GM12891 (cell line): Measurements from ENCODE around the gene B3GLCT.
"Not testable (repeated sequence)": the region's sequence is repeated elsewhere in the genome, so short reads cannot be mapped to it uniquely, and the experiment has no call there.

Experiments used
- DNase-seq: peaks from one replicate; pipeline ENCODE4 v3.0.0; 2011; ENCODE audit warnings: low spot score; ENCODE audit not compliant: insufficient read length
- FAIRE-seq: peaks from 2 replicates; lab custom pipeline; 2011; peaks lifted over from hg19 to GRCh38; lab: Jason Lieb, UNC
- PAX5 ChIP-seq: IDR thresholded peaks from 2 replicates; pipeline ENCODE4 v1.6.1; 2011; ENCODE audit warnings: low read length, moderate library complexity, mild to moderate bottlenecking; ENCODE audit not compliant: insufficient read depth, severe bottlenecking
- POLR2A ChIP-seq: IDR thresholded peaks from 2 replicates; pipeline ENCODE4 v1.6.1; 2011; ENCODE audit warnings: low read depth, low read length, control low read depth
- POLR2AphosphoS5 ChIP-seq: IDR thresholded peaks from 2 replicates; pipeline ENCODE4 v1.6.1; 2011; ENCODE audit warnings: low read depth, low read length, control low read depth
- POU2F2 ChIP-seq: IDR thresholded peaks from 2 replicates; pipeline ENCODE4 v1.6.1; 2011; ENCODE audit warnings: low read depth, mild to moderate bottlenecking, control low read depth, low read length, moderate library complexity
- SPI1 ChIP-seq: IDR thresholded peaks from 2 replicates; pipeline ENCODE4 v1.6.1; 2011; ENCODE audit warnings: low read depth, low read length, control low read depth
- TAF1 ChIP-seq: IDR thresholded peaks from 2 replicates; pipeline ENCODE4 v1.6.1; 2011; ENCODE audit warnings: low read depth, low read length, control low read depth

The B3GLCT gene

DNA sequence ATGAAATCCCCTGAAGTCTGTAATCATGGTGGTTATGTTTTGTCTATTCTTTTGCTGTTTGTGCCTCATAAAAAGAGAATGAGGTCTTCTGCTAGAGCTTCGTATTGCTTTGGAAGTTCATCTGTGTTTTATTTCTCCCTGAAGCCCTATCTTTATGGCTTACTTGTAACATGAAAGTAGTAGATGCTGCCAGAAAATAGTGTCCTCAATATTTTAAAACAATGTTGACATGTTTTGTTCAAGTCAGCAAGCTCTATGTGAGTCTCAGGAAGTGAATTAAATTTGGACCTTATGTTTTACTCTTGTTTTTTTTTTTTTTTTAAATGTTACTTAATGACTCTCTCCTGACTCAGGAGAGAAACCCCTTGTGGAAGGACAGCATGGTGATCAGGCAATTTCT, 130.5 kb downstream of the B3GLCT start:
- DNase-seq (no peak), FAIRE-seq (no peak)
- TF ChIP-seq POLR2AphosphoS5 (no peak), POU2F2 (no peak), SPI1 (no peak), TAF1 (no peak), PAX5 (no peak), POLR2A (no peak)

DNA sequence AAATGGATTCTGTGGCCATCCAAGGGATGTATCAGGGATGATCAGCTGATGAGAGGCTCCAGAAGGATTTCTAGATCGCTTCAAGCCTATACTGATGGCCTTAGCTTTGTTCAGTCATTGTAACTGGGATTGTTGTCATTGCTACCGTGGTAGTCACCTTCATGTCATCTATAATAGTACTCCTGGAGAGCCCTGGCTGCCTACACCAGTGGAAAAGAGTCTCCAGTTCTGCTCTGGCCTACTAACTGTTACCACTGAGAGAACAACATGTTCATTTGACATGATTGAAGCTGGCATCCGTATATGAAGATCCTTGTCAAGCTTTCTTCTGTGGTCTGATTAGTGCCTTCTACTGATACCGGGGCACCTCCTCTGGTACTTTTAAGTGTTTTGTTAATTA, 131.3 kb downstream of the B3GLCT start:
- FAIRE-seq = no peak

GRCh38 chr13:31334547-31334946, 134.8 kb downstream of the B3GLCT start:
- TF ChIP-seq POU2F2 (no peak), PAX5 (no peak), TAF1 (no peak), SPI1 (no peak), POLR2AphosphoS5 (no peak), POLR2A (no peak)
- DNase-seq (no peak), FAIRE-seq (no peak)

More for the DNA sequence above, 131.3 kb downstream of the B3GLCT start:
- no peak for DNase-seq
- TF ChIP-seq TAF1 = no peak
- TF ChIP-seq SPI1 = no peak
- TF ChIP-seq POLR2AphosphoS5 = no peak
- no peak for TF ChIP-seq POLR2A
- TF ChIP-seq PAX5 = no peak
- no peak for TF ChIP-seq POU2F2

DNA sequence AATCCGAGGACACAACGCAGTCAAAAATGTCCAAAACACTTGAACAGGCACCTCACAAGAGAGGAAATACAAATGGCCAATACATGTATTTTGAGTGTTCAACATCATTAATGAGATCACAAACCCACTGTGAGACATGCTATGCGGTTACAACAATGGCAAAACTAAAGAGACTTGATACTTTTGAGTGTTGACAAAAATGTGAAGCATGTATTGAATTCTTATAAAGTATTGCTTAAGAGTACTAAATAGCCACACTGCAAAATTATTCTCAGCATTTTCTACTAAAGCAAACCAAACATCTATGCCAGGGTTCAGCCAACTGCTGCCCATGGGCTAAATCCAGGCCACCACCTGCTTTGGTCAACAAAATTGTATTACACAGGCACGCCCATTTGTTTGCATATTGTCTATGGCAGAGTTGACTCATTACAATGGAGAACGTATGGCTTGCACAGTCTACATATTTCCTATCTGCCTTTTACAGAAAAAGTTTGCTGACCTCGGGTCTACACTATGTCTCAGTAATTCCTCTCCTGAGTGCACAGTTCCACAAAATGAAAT, 135.3 kb downstream of the B3GLCT start:
- TF ChIP-seq POLR2AphosphoS5 = no peak
- TF ChIP-seq PAX5 = no peak
- no peak for TF ChIP-seq TAF1
- no peak for TF ChIP-seq POLR2A
- no peak for TF ChIP-seq POU2F2
- TF ChIP-seq SPI1 = no peak
- FAIRE-seq (no peak), DNase-seq (no peak)

- not testable (repeated sequence) for FAIRE-seq, DNase-seq
These were observed 139.8 kb downstream of the B3GLCT start for GRCh38 chr13:31339616-31340015.

DNA sequence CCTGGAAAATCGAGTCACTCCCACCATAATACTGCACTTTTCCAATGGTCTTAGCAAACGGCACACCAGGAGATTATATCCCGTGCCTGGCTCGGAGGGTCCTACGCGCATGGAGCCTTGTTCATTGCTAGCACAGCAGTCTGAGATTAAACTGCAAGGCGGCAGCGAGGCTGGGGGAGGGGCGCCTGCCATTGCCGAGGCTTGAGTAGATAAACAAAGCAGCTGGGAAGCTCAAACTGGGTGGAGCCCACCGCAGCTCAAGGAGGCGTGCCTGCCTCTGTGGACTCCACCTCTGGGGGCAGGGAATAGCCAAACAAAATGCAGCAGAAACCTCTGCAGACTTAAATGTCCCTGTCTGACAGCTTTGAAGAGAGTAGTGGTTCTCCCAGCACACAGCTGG, 141.1 kb downstream of the B3GLCT start:
- FAIRE-seq, DNase-seq: not testable (repeated sequence)

- no peak for FAIRE-seq
- no peak for TF ChIP-seq POLR2A
- TF ChIP-seq PAX5 = no peak
- TF ChIP-seq POU2F2 = no peak
- TF ChIP-seq TAF1 = no peak
- TF ChIP-seq POLR2AphosphoS5 = no peak
- no peak for TF ChIP-seq SPI1
- no peak for DNase-seq
These were observed 147.1 kb downstream of the B3GLCT start for GRCh38 chr13:31346891-31347290.

GRCh38 chr13:31349156-31349555, 149.4 kb downstream of the B3GLCT start:
- FAIRE-seq = no peak
- TF ChIP-seq POU2F2 (no peak), SPI1 (no peak), POLR2A (no peak), TAF1 (no peak), POLR2AphosphoS5 (no peak)
- no peak for DNase-seq

DNA sequence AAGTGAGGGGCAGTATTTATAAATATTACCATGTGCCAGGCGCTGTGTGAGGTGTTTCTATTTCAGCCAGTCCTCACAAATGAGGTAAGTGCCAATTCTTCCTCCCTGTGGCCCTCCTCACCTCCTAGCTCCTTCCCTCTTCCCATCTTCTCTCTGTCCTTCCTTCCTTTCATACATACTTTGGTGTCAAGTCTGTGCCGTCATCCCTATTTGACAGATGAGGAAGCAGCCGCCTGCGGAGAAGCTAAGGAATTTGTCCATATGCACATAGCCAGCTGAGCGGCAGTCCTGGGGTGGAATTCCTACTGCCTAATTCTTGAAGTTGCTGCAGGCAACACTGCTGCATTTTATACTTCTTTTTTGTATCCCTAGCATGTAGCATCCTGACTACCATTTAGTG, 150.8 kb downstream of the B3GLCT start:
- no peak for DNase-seq
- FAIRE-seq = no peak
- no peak for TF ChIP-seq POU2F2
- TF ChIP-seq PAX5 = no peak
- TF ChIP-seq SPI1 = no peak
- no peak for TF ChIP-seq POLR2AphosphoS5
- no peak for TF ChIP-seq POLR2A
- TF ChIP-seq TAF1 = no peak

- no peak for DNase-seq
- no peak for TF ChIP-seq POLR2AphosphoS5
- TF ChIP-seq POU2F2 = no peak
- TF ChIP-seq POLR2A = no peak
- TF ChIP-seq TAF1 = no peak
- TF ChIP-seq SPI1 = no peak
- TF ChIP-seq PAX5 = no peak
- no peak for FAIRE-seq
These were observed 151.6 kb downstream of the B3GLCT start for GRCh38 chr13:31351376-31351775.

- no peak for FAIRE-seq
- TF ChIP-seq TAF1 (no peak), POLR2A (no peak), SPI1 (no peak), POU2F2 (no peak), PAX5 (no peak), POLR2AphosphoS5 (no peak)
- no peak for DNase-seq
These were observed 152.7 kb downstream of the B3GLCT start for GRCh38 chr13:31352467-31352866.
